ENCODE data around the gene MINDY4.
A peak's percentile ranks its signal among the peaks of the same experiment; 100 is the strongest.

The MINDY4 gene

DNA sequence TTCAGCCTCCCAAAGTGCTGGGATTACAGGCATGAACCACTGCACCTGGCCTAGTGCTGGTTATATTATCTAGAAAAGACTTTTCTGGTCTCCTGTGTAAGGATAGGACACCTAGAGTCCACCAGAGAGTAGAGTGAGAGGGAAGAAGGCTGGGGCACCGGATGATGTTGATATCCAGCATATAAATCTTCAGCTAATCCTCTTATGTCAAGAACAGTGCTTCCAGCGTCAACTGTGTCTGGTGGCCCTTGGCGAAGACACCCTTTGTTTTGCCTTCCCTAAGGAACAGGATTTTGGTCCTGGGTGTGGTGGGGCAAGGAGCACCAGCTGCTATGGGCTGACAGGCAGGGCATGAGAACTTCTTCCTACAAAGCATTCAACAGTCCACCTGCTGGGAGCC is 35.6 kb upstream of the MINDY4 start:
- no peak overlapping the region for H3K4me3 Mint-ChIP-seq
- H3K4me1 Mint-ChIP-seq: peaks cover 52% of the 10 kb centered on the region
- peaks cover 4 to 7% of the 10 kb centered on the region in 2 donors for H3K9me3 Mint-ChIP-seq
- ATAC-seq (no peak), DNase-seq (no peak)
- no peak overlapping the region for H3K27ac Mint-ChIP-seq
- H3K27me3 Mint-ChIP-seq: no peaks in the 10 kb centered on the region

DNA sequence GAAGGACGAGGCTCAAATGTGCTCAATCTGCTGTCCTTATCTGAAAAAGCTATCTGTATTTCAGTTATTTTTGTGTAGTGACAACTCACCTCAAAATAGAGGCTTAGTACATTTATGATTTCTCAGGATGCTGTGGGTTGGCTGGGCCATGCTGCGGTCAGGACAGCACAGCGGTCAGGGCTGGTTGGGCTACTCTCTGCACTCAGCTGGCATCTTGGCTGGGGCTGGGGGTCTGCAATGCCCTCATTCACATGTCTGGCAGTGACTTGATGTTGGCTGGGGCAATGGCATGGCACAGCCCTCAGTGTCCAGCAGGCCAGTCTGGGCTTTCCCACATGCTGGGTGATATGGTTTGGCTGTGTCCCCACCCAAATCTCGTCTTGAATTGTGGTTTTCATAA is 34.9 kb upstream of the MINDY4 start:
- ATAC-seq: no peak
- peaks cover 48% of the 10 kb centered on the region for H3K4me1 Mint-ChIP-seq
- no peak overlapping the region for H3K27ac Mint-ChIP-seq

DNA sequence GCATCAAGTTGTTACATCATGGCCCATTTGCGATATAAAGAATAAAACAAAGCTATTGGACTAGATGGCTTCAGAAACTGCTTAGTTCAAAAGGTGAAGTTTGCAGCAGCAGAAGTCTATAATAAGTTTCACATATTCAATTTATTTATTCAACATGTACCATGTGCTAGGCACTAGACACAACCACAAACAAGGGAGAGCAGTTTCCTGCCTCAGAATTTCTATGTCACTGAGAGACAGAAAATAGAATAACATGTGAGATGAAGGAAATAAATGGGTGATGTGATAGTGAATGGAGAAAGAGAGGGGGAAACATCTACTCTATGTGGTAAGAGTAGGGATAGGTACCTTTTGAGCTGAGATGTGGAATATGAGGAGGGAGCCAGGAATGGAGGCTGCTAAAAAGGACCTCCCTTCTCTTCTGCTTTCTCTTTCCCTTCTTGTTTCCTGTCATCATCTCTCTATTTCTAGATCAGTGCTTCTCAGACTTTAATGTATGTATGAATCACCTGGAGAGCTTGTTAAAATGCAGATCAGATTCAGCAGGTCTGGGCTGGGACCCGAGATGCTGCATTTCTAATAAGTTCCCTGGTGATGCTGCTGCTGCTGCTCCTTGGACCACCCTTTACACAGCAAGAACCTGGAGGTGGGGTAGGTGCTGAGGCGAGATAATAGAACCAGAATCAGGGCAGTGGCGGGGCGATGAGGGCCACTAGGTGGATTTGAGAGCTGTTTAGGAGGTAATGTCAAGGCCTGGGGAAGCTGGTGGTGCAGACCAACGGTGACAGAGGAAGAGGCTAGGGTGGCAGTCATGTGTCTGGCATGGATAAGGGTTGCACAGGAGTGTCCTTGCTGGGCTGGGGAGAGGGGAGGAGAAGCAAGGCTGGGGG is 32.9 kb upstream of the MINDY4 start:
- peaks cover 29% of the 10 kb centered on the region for H3K4me1 Mint-ChIP-seq
- H3K27ac Mint-ChIP-seq: peak overlapping the region; percentile 89
- H3K27me3 Mint-ChIP-seq: no peaks in the 10 kb centered on the region
- peak overlapping the region; percentile 55 to 64 for H3K4me3 Mint-ChIP-seq
- ATAC-seq (peak; percentile 68), DNase-seq (peak in 1 of 2 donors; percentile 19)
- peaks cover 4 to 7% of the 10 kb centered on the region in 2 donors for H3K9me3 Mint-ChIP-seq

More for the DNA sequence above, 34.9 kb upstream of the MINDY4 start:
- Mint-ChIP-seq H3K9me3 (peaks cover 4 to 7% of the 10 kb centered on the region in 2 donors), H3K4me3 (no peak overlapping the region), H3K27me3 (no peaks in the 10 kb centered on the region)
- no peak for DNase-seq

DNA sequence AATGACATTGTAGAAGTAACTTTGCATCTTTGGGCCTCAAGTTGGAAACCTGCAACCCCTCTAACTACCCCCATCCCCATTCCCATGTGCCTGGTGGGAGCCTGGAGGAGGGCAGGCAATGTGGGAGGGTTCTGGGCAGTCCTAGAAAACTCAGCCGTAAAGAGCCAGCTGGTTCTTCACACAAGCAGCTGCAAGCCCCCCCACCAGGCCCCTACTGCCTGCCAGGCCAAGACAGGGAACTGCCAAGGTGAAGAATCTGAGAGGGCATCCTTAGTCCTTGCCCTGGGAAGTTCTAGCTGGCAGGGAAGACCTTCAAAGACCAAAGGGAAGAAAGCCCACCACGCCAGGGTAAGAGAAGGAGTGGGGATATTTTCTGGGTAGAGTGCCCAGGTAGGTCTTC is 31.5 kb upstream of the MINDY4 start:
- no peak overlapping the region for H3K4me3 Mint-ChIP-seq
- no peaks in the 10 kb centered on the region for H3K27me3 Mint-ChIP-seq
- peaks cover 4 to 7% of the 10 kb centered on the region in 2 donors for H3K9me3 Mint-ChIP-seq
- H3K27ac Mint-ChIP-seq: no peak overlapping the region
- DNase-seq (no peak), ATAC-seq (no peak)
- peaks cover 36% of the 10 kb centered on the region for H3K4me1 Mint-ChIP-seq

DNA sequence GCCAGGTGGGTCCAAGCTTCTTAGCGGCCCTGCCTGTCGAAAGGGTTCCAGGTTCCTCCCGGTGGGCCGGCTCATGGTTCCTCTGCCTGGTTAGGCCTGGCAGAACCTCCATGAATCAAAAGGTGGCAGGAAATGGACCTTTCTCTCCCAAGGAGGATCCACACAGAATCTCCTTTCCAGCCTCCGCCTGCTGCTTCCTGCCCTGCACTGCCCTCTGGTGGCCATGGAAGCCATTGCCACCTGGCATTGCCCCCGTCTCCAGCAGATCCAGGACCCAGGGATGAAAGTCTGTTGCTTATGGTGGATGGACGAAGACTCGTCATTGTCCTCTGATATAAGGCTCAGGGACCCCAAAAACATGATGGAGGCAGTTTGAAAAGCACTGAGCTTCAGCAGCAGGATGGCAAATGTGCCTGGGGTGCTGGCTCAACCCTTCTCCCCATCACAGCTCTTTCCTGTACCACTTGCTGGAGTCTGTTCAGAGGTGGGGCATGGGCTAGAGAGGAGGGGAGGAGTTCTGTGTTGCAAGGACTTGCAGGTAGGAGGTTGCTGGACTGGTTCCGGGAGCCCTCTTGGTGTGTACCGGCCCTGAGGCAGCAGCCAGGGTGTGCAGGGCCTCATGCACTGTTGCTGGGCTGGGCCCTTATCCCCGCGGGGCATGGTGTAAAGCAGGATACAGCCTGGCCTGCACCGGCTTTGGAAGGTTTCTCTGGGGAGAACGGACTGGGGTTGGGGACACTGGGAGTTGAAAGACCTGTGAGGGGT is 30.6 kb upstream of the MINDY4 start:
- Mint-ChIP-seq H3K4me3 (no peak overlapping the region), H3K4me1 (peaks cover 36% of the 10 kb centered on the region), H3K27ac (no peak overlapping the region), H3K9me3 (peaks cover 4 to 7% of the 10 kb centered on the region in 2 donors), H3K27me3 (no peaks in the 10 kb centered on the region)
- ATAC-seq: peak; percentile 61
- DNase-seq: peak; percentile 75 to 77

DNA sequence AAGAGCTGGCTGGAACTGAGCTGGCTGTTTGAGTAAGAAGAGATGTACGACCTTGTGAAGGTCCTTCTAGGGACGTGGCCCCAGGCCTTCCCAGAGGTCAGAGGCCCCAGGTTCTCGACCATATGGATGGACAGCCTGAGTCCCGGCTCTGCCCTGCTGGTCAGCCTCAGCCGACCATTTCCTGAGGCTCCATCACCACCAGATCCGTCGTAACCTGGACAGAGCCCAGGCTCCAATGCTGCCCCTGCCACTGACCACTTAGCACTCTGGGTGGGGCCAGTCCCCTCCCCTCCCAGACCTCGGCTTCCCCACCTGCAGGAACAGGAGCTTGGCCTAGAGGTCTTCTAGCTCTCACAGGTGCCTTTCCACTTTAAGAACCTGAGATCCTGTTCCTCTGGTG is 29.9 kb upstream of the MINDY4 start:
- ATAC-seq: no peak
- Mint-ChIP-seq H3K27me3 (no peaks in the 10 kb centered on the region), H3K4me3 (no peak overlapping the region), H3K9me3 (peaks cover 4 to 7% of the 10 kb centered on the region in 2 donors), H3K4me1 (peaks cover 36% of the 10 kb centered on the region), H3K27ac (no peak overlapping the region)
- no peak for DNase-seq

DNA sequence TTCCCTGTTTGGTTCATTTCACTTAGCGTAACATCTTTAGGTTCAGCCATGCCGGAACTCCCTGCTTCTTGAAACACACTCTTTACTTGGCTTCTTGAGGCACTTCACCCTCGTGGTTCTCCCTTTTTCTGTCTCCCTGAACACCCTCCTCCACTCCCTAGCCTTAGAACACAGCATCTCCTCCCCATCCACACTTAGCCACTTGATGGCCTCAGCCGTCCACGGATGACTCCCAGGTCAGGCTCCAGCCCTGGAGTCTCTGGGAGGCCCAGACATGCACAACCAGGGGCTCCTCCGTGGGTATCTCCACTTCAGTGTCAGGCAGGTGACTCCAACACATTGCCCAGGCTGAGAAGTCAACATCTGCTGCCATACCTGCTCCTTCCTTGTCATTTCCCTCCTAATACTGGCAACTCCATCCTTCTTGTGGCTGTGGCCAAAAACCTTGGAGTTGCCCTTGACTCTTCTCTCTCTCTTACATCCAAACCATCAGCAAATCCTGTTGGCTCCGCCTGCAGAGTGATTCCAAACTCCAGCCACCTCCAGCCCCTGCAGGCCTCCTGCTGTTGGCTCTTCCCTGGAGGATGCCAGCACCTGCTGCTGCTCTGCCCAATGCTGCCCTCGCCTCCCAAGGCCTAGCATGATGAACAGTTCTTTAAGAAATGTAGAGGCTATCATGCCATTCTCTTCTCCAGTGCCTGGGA is 27.7 kb upstream of the MINDY4 start:
- Mint-ChIP-seq H3K27ac (peak overlapping the region in 1 of 2 donors; percentile 20), H3K4me1 (peaks cover 21% of the 10 kb centered on the region)
- DNase-seq: no peak

DNA sequence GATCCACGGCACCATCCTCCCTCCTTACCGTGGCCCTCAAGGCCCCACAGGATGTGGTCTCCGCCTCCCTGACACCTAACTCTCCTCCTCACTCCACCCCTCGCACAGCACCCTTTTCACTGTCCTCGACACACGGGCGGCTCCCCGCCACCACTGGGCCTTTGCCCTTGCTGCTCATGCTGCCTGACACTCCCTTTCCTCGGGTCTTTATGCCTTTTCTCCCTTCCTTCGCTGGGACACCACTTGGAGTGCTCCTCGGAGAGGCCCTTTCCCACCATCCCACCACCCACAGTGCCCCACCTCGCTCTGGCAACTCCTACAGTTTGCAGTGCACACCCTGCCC is 27.2 kb upstream of the MINDY4 start:
- no peak for DNase-seq
- ATAC-seq: no peak
- H3K4me1 Mint-ChIP-seq: peaks cover 15% of the 10 kb centered on the region
- no peaks in the 10 kb centered on the region for H3K27me3 Mint-ChIP-seq
- no peak overlapping the region for H3K27ac Mint-ChIP-seq
- H3K4me3 Mint-ChIP-seq: no peak overlapping the region
- no peaks in the 10 kb centered on the region for H3K9me3 Mint-ChIP-seq

More for the DNA sequence above, 27.7 kb upstream of the MINDY4 start:
- ATAC-seq: no peak
- Mint-ChIP-seq H3K9me3 (no peaks in the 10 kb centered on the region), H3K4me3 (no peak overlapping the region), H3K27me3 (no peaks in the 10 kb centered on the region)

DNA sequence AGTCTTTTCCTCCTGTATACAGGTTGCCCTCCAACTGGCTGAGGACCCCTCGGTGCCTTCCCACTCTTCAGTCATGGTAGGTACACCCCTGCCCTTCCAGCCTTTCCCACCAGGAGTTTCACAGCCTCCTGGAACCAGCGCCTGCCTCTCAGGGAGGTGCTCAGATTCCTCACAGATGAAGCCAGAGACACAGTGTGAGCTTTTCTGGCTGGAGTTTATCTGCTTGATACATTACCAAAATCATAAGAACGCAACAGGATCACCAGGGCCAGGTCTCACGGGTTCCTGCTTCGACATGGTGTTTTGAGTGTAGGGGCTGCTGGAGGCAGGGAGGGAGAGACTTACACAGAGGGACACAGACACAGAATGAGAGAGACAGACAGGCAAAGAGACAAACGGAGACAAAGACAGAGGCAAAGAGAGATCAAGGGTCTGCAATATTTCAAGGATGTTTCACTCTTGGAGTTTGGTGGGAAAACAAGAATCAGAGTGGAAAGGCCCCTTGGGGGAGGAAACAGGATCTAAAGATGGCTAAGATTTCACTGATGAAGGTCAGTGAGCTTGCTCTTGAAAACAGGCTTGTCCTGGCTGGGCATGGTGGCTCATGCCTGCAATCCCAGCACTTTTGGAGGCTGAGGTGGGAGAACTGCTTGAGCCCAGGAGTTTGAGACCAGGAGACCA is 25.8 kb upstream of the MINDY4 start:
- peak overlapping the region in 1 of 2 donors; percentile 12 for H3K27ac Mint-ChIP-seq
- DNase-seq (no peak), ATAC-seq (no peak)
- no peaks in the 10 kb centered on the region for H3K27me3 Mint-ChIP-seq
- peaks cover 12% of the 10 kb centered on the region for H3K4me1 Mint-ChIP-seq
- no peaks in the 10 kb centered on the region for H3K9me3 Mint-ChIP-seq
- H3K4me3 Mint-ChIP-seq: no peak overlapping the region

DNA sequence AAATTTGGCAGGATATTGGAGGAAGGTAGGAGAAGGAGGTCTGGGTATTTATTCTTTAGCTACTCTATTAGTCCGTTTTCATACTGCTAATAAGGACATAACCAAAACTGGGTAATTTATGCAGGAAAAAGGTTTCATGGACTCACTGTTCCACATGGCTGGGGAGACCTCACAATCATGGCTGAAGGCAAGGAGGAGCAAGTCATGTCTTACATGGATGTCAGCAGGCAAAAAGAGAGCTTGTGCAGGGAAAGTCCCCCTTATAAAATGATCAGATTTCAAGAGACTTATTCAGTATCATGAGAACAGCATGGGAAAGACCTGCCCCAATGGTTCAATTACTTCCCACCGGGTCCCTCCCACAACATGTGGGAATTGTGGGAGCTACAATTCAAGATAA is 21.2 kb upstream of the MINDY4 start:
- no peak for ATAC-seq
- DNase-seq: no peak
- no peaks in the 10 kb centered on the region for H3K27me3 Mint-ChIP-seq
- H3K9me3 Mint-ChIP-seq: no peaks in the 10 kb centered on the region
- H3K4me3 Mint-ChIP-seq: no peak overlapping the region
- H3K4me1 Mint-ChIP-seq: no peaks in the 10 kb centered on the region
- no peak overlapping the region for H3K27ac Mint-ChIP-seq

DNA sequence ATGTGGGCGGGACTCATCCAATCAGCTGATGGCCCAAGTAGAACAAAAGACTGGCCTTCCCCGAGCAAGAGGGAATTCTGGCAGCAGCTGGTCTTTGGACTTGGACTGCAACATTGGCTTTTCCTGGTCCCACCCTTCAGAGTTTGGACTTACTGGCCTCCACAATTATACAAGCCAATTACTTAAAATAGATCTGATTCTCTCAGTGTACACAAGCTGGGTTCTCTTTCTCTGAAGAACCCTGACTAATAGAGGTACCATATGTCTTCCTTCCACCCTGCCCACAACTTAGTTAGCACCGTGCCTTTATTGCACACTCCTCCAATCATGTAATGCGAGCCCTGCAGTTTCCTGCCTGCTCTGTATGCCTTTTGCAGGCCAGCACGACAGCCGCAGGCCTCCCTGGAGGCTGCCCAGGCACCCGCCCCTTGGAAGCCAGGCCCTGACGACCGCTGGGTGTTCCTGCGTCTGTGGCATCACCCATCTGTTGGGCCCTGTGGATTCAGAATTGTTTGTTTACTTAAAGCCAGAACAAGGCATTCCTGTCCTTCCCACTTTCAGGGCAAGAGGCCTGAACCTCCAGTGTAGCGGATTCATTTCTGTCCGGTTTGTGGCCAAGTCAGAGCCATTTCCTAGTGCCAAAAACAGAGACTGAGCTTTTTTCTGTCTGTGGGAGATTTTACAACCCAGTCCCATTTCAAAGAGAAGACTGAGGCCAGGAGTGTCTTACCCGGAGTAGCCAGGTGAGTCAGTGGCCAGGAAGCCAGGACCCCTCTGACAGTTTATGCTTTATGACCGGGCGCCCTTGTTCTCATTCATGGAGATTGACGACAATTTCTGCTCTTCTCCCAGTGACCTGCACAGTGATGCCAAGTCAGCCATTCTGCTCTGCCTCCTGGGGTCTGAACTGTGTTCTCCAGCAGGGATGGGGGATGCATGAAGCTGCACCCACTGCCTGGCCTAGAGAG is 20.2 kb upstream of the MINDY4 start:
- no peak for DNase-seq
- no peak overlapping the region for H3K4me3 Mint-ChIP-seq
- no peaks in the 10 kb centered on the region for H3K27me3 Mint-ChIP-seq
- no peaks in the 10 kb centered on the region for H3K4me1 Mint-ChIP-seq
- no peak overlapping the region for H3K27ac Mint-ChIP-seq
- no peaks in the 10 kb centered on the region for H3K9me3 Mint-ChIP-seq
- ATAC-seq: no peak

DNA sequence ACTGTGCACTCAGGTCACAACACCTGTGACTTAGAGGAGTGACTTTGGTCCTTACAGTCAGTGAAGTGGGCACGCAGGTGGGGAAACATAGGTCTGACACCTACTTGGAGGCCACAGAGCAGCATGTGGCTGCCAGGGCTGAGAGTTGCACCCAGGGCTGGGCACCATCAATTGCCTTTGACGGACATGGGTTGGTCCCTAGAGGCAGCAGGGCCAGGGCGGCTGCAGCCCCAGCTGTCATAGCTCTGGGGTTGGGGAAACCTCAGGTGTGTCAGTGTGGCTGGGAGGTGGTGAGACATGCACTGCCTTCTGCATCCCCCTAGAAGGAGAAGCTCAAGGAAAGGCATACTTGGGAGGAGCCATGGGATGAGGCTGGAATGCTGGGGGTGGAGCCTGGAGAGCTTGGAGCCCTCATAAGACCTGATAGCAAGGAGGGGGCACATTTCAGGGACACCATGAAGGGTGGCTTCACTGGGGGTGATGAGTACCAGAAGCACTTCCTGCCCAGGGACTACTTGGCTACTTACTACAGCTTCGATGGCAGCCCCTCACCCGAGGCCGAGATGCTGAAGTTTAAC is 19.4 kb upstream of the MINDY4 start, which contains the start of gene INMT:
Gene INMT, plus strand, starts transcription at position 440 of the 578 bp plus-strand sequence. Its CDS starts 16 bp downstream, at position 456.
- ATAC-seq (no peak), DNase-seq (no peak)
- H3K4me1 Mint-ChIP-seq: no peaks in the 10 kb centered on the region
- no peaks in the 10 kb centered on the region for H3K27me3 Mint-ChIP-seq
- H3K27ac Mint-ChIP-seq: no peak within 1 kb of the TSS
- H3K9me3 Mint-ChIP-seq: no peaks in the 10 kb centered on the region
- H3K4me3 Mint-ChIP-seq: no peak within 1 kb of the TSS

DNA sequence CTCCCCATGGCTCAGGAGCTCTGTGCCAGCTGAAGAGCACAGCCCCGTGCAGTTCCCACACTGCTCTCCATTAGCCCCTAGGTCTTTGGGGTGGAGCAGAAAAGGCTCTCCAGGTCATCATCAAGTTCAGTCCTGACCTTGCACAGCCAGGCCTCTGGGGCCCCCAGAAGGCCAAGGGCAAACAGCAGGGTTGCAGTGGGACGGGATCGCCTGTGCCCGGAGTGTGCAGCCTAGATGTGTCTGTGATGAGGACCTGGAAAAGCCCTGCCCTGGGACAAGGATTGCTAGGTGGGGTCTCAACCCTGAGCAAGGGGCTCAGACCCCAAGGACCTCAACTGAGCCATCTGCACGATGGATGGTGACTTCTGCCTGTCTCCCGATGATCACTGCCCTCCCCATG is 18.7 kb upstream of the MINDY4 start:
- Mint-ChIP-seq H3K27ac (no peak overlapping the region), H3K4me1 (no peaks in the 10 kb centered on the region), H3K4me3 (no peak overlapping the region), H3K27me3 (no peaks in the 10 kb centered on the region), H3K9me3 (no peaks in the 10 kb centered on the region)
- DNase-seq: no peak
- no peak for ATAC-seq

DNA sequence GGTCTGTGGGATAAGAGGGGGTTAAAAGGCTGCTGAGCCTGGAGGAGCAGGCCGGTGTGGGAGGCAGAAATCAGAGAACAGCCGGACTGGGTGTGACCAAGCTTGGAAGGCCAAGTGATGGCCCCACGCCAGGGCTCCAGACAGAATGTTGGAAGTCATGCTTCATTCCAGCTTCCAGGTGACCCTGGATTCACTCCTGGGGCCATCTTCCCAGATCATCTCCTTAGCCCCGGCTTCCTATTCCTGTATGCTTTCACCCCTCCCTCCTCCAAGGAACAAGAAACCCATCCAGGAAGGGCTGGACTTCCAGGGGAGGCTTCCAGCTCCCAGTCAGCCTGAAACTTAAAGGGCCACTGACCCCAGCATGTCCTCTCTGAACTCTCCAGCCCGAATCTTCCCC is 18.2 kb upstream of the MINDY4 start:
- no peak for DNase-seq
- H3K4me3 Mint-ChIP-seq: no peak overlapping the region
- no peak for ATAC-seq

More for the DNA sequence above, 18.2 kb upstream of the MINDY4 start:
- Mint-ChIP-seq H3K27ac (peak overlapping the region in 1 of 2 donors; percentile 55), H3K4me1 (no peaks in the 10 kb centered on the region), H3K27me3 (no peaks in the 10 kb centered on the region), H3K9me3 (no peaks in the 10 kb centered on the region)
